MCF 10A (cell line): ENCODE measurements around the gene NDC1. TPM values are rescaled to one million over a fixed set of nuclear protein-coding genes. Genes with fewer than 3 reads are reported as not detected.

Source experiments
- BruUV-seq: library from RNA; stranded (reverse); fragments of 400-500 nt; replicated peaks from 2 replicates; lab custom pipeline; 2021; lab: Mats Ljungman, UMichigan
- CTCF ChIA-PET: fragments of 300-600 bp; sonication (Branson Sonifier 250); formaldehyde crosslinking; extraction: SDS; loops from one replicate; lab custom pipeline; 2021; ENCODE audit warnings: antibody characterized with exemption, inconsistent platforms; lab: Yijun Ruan, JAX
- POLR2A ChIA-PET: fragments of 300-600, 350-650 bp; sonication (Branson Sonifier 250); formaldehyde crosslinking; extraction: SDS; loops from one replicate; lab custom pipeline; 2020; ENCODE audit warnings: antibody characterized with exemption, inconsistent platforms; lab: Yijun Ruan, JAX
- DNase-seq: peaks from one replicate; pipeline ENCODE4 v3.0.0-alpha.2; 2018; ENCODE audit not compliant: unreplicated experiment
- H3K27ac Mint-ChIP-seq: one replicate; pipeline ENCODE4 v1.8.0; 2022; ENCODE audit warnings: mild to moderate bottlenecking, low read depth, mixed read lengths; ENCODE audit not compliant: unreplicated experiment
- H3K27me3 Mint-ChIP-seq: one replicate; pipeline ENCODE4 v1.8.0; 2022; ENCODE audit warnings: mixed read lengths; ENCODE audit not compliant: insufficient read depth, unreplicated experiment
- H3K36me3 Mint-ChIP-seq: one replicate; pipeline ENCODE4 v1.8.0; 2022; ENCODE audit warnings: mild to moderate bottlenecking, moderate library complexity, mixed read lengths; ENCODE audit not compliant: insufficient read depth, unreplicated experiment
- H3K4me1 Mint-ChIP-seq: one replicate; pipeline ENCODE4 v1.8.0; 2022; ENCODE audit warnings: mixed read lengths; ENCODE audit not compliant: insufficient read depth, unreplicated experiment
- H3K4me3 Mint-ChIP-seq: one replicate; pipeline ENCODE4 v1.8.0; 2022; ENCODE audit warnings: mild to moderate bottlenecking, moderate library complexity, mixed read lengths; ENCODE audit not compliant: unreplicated experiment
- H3K9me3 Mint-ChIP-seq: one replicate; pipeline ENCODE4 v1.8.0; 2022; ENCODE audit warnings: mixed read lengths; ENCODE audit not compliant: unreplicated experiment
- CTCF ChIP-seq: fragments of 200-600 bp; IDR thresholded peaks from one replicate; pipeline ENCODE4 v1.8.0; 2022; ENCODE audit warnings: antibody characterized with exemption, mild to moderate bottlenecking; ENCODE audit not compliant: unreplicated experiment
- intact Hi-C: fragments of 100-400 bp; cut with micrococcal nuclease; formaldehyde crosslinking; loops from 2 replicates; pipeline ENCODE4 v1.14.1; 2022
- total RNA-seq: library from RNA; stranded (reverse); gene quantifications from 2 replicates; pipeline ENCODE4 v1.2.3, GENCODE V29; 2022

NDC1 gene
- total RNA-seq, 1 experiment from 2014 or later: 18.7 TPM

DNA sequence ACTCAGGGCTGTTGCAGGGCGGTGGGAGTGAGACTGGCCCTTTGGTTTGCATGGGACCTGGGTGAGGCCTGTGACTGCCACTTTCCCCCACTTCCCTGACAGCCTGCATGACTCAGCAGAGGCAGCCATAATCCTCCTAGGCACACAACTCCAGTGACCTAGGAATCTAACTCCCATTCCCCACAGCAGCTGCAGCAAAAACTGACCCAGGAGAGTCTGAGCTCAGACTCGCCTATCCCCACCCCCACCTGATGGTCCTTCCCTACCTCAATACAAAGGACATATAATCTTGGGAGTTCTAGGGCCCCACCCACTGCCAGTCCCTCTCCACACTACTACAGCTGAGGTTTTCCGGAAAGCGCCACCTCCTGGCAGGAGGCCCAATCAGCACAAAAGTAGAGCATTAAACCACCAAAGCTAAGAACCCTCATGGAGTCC, 26.7 kb downstream of the NDC1 start:
- H3K4me1 Mint-ChIP-seq: no peaks in the 10 kb centered on the region
- no peaks in the 10 kb centered on the region for H3K27me3 Mint-ChIP-seq
- intact Hi-C loops: no loop called here
- peak; percentile 19 for DNase-seq
- H3K27ac Mint-ChIP-seq: no peak overlapping the region
- peaks cover 59% of the 10 kb centered on the region for H3K36me3 Mint-ChIP-seq
- ChIA-PET POLR2A (interaction anchor here (0.6 kb wide), 1 partner anchor 17 kb away, joined by 3 read pairs; no protein-coding TSS in a partner anchor), CTCF (interaction anchor here (0.7 to 1.4 kb wide), 3 partner anchors 12 to 151 kb away, joined by 3 read pairs; no protein-coding TSS in a partner anchor)
- no TSS peak for BruUV-seq
- no peak overlapping the region for H3K4me3 Mint-ChIP-seq
- no peak for TF ChIP-seq CTCF
- H3K9me3 Mint-ChIP-seq: no peaks in the 10 kb centered on the region

DNA sequence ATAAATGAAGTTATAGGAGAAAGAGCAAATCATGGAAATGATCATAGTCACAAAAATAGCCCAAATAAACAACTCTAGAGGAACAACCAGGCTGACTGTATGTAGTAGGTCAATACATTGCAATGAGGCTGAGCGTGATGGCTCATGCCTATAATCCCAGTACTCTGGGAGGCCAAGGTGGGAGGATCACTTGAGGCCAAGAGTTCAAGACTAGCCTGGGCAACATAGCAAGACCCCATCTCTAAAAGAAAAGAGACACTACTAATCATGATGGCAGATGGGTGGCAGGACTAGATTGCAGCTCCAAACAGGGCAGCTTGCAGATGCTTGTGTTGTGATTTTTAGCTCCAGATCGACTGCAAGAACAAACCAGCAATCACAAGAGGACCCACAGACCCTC, 27.6 kb downstream of the NDC1 start:
- DNase-seq: no peak
- TF ChIP-seq CTCF: no peak
- POLR2A ChIA-PET: interaction anchor here (0.7 kb wide), 1 partner anchor 85 kb away, joined by 4 read pairs; no protein-coding TSS in a partner anchor
- H3K9me3 Mint-ChIP-seq: no peaks in the 10 kb centered on the region
- H3K4me1 Mint-ChIP-seq: no peaks in the 10 kb centered on the region
- CTCF ChIA-PET: interaction anchor here (0.6 to 1.4 kb wide), 2 partner anchors 13 to 40 kb away, joined by 3 to 8 read pairs; no protein-coding TSS in a partner anchor
- intact Hi-C loops: no loop called here
- peaks cover 66% of the 10 kb centered on the region for H3K36me3 Mint-ChIP-seq
- H3K4me3 Mint-ChIP-seq: no peak overlapping the region
- BruUV-seq: no TSS peak
- no peaks in the 10 kb centered on the region for H3K27me3 Mint-ChIP-seq
- peak overlapping the region; percentile 46 for H3K27ac Mint-ChIP-seq

DNA sequence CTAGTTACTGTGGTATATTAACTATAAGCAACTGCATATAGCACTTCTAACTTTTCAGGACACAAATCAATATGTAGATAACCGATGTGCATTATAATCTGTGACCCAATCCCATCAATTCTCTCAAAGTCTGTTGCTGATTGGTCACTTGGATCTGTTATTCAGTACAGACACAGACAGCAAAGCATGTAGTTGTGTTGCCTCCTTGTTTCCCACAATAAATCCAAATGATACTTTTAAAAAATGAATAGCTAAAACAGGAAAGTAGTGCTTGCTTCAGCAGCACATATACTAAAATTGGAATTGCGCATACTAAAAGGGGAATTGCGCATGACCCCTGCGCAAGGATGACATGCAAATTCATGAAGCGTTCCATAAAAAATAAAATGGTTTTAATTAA, 28.1 kb downstream of the NDC1 start:
- H3K9me3 Mint-ChIP-seq: no peaks in the 10 kb centered on the region
- no peaks in the 10 kb centered on the region for H3K4me1 Mint-ChIP-seq
- intact Hi-C loops: no loop called here
- no peak overlapping the region for H3K27ac Mint-ChIP-seq
- peaks cover 67% of the 10 kb centered on the region for H3K36me3 Mint-ChIP-seq
- H3K27me3 Mint-ChIP-seq: no peaks in the 10 kb centered on the region
- BruUV-seq: no TSS peak
- DNase-seq: no peak
- TF ChIP-seq CTCF: no peak
- ChIA-PET CTCF (no interaction called here), POLR2A (interaction anchor here (0.7 to 1.1 kb wide), 2 partner anchors 14 to 85 kb away, joined by 4 read pairs; no protein-coding TSS in a partner anchor)
- no peak overlapping the region for H3K4me3 Mint-ChIP-seq

- TF ChIP-seq CTCF: no peak
- Mint-ChIP-seq H3K4me3 (no peak overlapping the region), H3K27me3 (no peaks in the 10 kb centered on the region), H3K36me3 (peaks cover 69% of the 10 kb centered on the region), H3K9me3 (no peaks in the 10 kb centered on the region), H3K27ac (no peak overlapping the region), H3K4me1 (no peaks in the 10 kb centered on the region)
- BruUV-seq: no TSS peak
- ChIA-PET CTCF (interaction anchor here (0.6 kb wide), 1 partner anchor 44 kb away, joined by 3 read pairs; no protein-coding TSS in a partner anchor), POLR2A (interaction anchor here (0.7 kb wide), 1 partner anchor 26 kb away, joined by 3 read pairs; no protein-coding TSS in a partner anchor)
- intact Hi-C loops: no loop called here
- no peak for DNase-seq
Observed at GRCh38 chr1:53807916-53808315, 30.2 kb downstream of the NDC1 start.
